GM19193 (cell line): ENCODE measurements around the gene ZNF839.

Experiments
- POLR2A ChIP-seq: IDR thresholded peaks from 4 replicates; pipeline ENCODE4 v1.6.1; 2011; ENCODE audit not compliant: insufficient read depth, insufficient read length; ENCODE audit errors: extremely low read depth

The ZNF839 gene

GRCh38 chr14:102321456-102322422 is 2.2 kb downstream of the ZNF839 start:
- no peak for TF ChIP-seq POLR2A

- no peak for TF ChIP-seq POLR2A
Observed at GRCh38 chr14:102323102-102323501, 3.6 kb downstream of the ZNF839 start.

- TF ChIP-seq POLR2A: no peak
Observed at GRCh38 chr14:102325791-102326345, 6.3 kb downstream of the ZNF839 start.

- no peak for TF ChIP-seq POLR2A
Observed at GRCh38 chr14:102326583-102326982, 7.0 kb downstream of the ZNF839 start.

- no peak for TF ChIP-seq POLR2A
Observed at GRCh38 chr14:102330806-102331205, 11.3 kb downstream of the ZNF839 start.

- no peak for TF ChIP-seq POLR2A
Observed at GRCh38 chr14:102333390-102333789, 13.8 kb downstream of the ZNF839 start.

GRCh38 chr14:102333795-102334705 is 14.5 kb downstream of the ZNF839 start:
- no peak for TF ChIP-seq POLR2A

- no peak for TF ChIP-seq POLR2A
Observed at GRCh38 chr14:102335163-102335562, 15.6 kb downstream of the ZNF839 start.

- TF ChIP-seq POLR2A: no peak
Observed at GRCh38 chr14:102338724-102339123, 19.2 kb downstream of the ZNF839 start.

GRCh38 chr14:102341566-102341965 is 22.0 kb downstream of the ZNF839 start:
- no peak for TF ChIP-seq POLR2A

- no peak for TF ChIP-seq POLR2A
Observed at GRCh38 chr14:102342238-102342637, 22.7 kb downstream of the ZNF839 start.

GRCh38 chr14:102344084-102344483 is 24.5 kb downstream of the ZNF839 start:
- TF ChIP-seq POLR2A: no peak

GRCh38 chr14:102344485-102344884 is 24.9 kb downstream of the ZNF839 start:
- TF ChIP-seq POLR2A: no peak

GRCh38 chr14:102345232-102345631 is 25.7 kb downstream of the ZNF839 start:
- no peak for TF ChIP-seq POLR2A

GRCh38 chr14:102346645-102347044 is 27.1 kb downstream of the ZNF839 start:
- no peak for TF ChIP-seq POLR2A
